GM18951 (cell line): ENCODE results near the gene ARMC2.

Experiments used
- POLR2A ChIP-seq: IDR thresholded peaks from 4 replicates; pipeline ENCODE4 v1.6.1; 2011; ENCODE audit warnings: mild to moderate bottlenecking; ENCODE audit not compliant: insufficient read length, insufficient read depth; ENCODE audit errors: extremely low read depth
- in situ Hi-C: fragments of 300-500 bp; cut with MboI; formaldehyde crosslinking; loops from one replicate; pipeline ENCODE4 v1.12.0; 2022; ENCODE audit warnings: low sequenced_read_pairs, mixed read lengths, inconsistent platforms; ENCODE audit not compliant: unreplicated experiment

ARMC2 gene

DNA sequence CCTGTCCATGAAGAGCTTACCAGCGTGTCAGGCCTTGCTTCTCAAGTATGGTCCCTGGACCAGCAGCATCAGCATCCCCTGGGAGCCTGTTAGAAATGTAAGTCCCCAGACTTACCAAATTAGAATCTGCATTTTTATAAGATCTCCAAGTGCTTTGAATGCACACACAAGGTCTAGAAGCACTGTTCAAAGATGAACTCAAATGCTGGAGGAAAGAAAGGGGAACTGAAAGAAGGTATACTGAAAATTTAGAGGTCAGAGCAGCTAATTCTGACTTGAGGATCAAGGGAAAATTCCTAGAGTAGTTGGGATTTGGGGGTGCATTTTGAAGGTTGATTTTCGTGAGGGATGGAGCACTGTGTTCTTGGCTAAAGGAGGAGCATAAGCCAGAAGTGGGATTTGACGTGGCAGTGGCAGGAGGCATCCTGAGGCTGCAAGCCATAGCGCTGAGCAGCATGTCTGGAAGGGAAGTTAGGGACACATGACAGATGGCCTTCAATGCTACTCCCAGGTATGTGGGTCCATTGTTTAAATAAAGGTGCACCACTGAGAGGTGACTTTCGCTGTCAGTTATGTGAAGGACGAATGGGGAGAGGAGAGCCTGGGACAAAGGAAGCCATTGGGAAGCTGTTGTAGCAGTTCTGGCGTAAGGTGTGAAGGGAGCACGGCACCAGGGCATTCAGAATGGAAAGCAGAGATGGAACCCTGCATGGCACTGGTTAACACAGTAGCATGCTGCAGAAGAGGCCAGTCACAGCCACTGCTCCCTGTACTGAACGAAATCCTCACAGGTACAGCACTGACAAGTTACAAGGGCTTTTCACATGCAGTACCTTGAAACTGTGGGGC is 36.2 kb downstream of the ARMC2 start:
- TF ChIP-seq POLR2A: no peak
- in situ Hi-C loops: no loop called here

DNA sequence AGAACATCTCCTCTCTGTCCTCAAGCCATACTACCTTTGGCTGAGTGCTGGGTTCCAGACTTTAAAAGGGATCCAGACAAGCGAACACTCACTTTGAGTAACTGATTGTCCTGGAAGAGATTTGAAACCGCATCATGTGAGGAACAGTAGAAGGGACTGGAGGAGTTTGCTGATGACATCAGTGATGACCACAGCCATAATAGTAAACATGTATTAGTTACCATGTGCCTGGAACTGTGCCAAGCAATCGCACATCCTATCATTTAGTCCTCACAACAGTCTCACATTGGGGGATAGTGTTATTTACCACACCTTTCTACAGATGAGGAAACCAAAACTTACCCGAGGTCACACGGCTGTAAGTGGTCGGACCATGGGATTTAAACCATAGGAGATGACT is 39.8 kb downstream of the ARMC2 start:
- no peak for TF ChIP-seq POLR2A
- in situ Hi-C loops: no loop called here

DNA sequence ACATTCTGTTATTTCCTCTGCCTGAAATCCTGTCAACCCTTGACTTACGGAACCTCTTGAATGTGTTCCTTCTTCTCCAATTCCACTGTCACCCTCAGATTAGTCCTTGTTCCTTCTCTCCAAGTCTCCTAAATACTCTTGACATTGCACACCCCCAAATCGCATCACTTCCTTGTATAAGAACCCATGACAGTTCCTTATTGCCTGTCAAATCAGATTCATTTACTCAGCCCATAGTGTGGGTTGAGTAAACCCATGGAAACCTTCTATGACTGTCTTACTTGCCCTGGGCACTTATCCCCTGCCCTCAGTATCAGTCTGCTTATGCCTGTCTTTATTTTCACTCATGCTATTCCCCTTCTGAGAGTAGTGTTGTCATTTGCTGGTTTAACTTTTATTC is 40.5 kb downstream of the ARMC2 start:
- TF ChIP-seq POLR2A: no peak
- in situ Hi-C loops: no loop called here

DNA sequence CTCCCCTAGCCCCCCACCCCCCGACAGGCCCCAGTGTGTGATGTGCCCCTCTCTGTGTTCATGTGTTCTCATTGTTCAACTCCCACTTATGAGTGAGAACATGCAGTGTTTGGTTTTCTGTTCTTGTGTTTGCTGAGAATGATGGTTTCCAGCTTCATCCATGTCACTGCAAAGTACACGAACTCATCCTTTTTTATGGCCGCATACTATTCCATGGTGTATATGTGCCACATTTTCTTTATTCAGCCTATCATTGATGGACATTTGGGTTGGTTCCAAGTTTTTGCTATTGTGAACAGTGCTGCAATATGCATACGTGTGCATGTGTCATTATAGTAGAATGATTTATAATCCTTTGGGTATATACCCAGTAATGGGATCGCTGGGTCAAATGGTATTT is 42.7 kb downstream of the ARMC2 start:
- in situ Hi-C loops: loop anchor here (10.0 kb wide), 1 partner anchor 346 kb away; no protein-coding TSS in a partner anchor

DNA sequence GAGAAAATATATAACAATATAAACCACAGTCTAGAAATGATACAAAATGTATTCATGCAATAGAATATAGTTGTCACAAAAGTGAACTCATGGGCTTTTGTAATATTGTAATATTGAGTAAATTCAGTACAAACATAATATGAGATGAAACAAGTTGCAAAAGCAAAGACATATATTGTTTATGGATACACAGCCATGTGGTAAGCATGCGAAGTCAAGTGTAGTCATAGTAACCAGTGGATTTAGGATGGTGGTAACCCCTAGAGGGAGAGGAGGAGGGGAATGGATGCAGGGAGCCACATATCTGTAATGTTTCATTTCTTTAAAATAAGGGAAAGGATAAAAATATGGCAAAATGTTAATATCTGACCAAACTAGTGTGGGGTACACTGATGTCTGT is 47.3 kb downstream of the ARMC2 start:
- in situ Hi-C loops: loop anchor here (10.0 kb wide), 1 partner anchor 351 kb away; no protein-coding TSS in a partner anchor
- TF ChIP-seq POLR2A: no peak

DNA sequence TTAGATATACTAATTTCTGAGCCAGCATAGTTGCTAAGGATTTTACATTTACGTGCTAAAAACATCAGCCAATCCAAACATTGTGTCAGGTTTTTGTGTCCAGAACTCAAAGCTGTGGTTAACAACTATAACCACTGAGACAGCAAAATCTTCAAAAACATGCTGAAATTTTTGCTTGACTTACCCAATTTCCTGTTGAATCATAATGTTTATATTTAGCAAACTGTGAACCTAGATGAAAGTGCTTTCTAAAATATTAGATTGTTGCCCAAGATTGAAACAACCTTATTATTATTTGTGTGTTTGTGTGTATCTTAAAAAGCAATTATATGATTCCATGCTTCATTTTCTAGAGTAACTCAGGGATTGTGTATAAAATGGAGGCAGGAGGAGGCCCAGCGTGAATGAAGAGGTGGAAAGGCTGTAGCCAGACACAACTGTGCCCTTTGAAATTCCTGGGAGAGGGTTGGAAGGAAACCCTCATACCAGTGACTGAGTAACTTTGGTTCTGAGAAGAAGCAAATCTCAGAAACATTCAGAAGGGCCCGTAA is 48.0 kb downstream of the ARMC2 start:
- in situ Hi-C loops: loop anchor here (10.0 kb wide), 1 partner anchor 351 kb away; no protein-coding TSS in a partner anchor
- TF ChIP-seq POLR2A: no peak

DNA sequence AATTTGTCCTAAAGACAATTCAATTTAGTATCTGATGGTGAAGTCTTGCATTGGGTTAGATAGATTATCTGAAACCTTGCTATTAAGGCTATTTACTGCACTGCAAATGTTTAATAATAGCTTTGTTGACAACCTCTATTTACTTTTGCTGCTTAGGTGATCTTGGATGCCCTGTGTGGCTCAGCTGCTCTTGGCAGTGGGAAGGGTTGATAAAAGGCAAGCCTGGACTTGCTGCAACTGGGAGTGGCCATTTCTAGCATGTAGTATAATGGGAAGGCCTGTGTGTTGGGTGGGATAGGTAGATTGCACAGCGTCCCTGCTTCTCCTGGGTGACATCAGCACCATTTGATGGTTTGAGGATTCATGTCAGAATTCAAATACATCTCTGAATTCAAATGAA is 49.1 kb downstream of the ARMC2 start:
- in situ Hi-C loops: loop anchor here (10.0 kb wide), 1 partner anchor 353 kb away; no protein-coding TSS in a partner anchor
- no peak for TF ChIP-seq POLR2A

DNA sequence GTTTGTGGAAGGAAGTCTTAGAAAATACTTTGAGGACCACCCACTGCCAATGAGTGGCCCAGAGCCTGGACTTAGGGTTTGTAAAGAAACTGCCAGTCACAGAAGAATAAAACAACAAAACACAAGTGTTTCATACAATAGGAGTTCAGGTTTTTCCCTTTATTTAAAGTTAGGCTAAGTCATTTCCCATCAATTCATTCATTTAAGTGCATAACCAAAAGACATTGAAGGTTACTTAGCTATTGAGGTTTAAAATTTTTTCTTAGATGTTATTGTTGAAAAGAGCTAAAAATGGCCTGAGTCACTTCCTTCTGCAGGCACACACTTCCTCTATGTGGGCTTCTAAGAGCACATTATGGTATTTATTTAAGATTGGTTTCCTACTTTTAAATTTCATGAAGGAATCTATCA is 54.2 kb downstream of the ARMC2 start:
- TF ChIP-seq POLR2A: no peak
- in situ Hi-C loops: no loop called here

DNA sequence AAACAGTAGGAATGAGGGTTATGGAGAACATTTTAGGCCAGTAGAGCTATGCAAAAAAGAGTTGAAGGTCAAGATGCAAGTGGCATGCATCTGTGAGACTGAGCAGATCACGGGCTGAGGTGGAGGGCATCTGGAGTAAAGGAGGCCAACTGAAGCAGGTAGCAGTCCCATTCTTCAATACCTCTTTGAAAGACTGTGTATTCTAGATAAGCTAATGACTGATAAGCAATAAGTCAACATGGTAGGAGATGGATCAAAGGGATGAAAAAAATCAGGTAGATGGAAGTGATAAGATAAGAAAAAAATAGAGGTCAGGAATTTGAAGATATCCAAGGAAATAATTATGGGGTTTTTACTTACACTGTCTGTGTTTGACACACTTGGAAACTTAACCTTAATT is 55.6 kb downstream of the ARMC2 start:
- in situ Hi-C loops: no loop called here
- TF ChIP-seq POLR2A: no peak

DNA sequence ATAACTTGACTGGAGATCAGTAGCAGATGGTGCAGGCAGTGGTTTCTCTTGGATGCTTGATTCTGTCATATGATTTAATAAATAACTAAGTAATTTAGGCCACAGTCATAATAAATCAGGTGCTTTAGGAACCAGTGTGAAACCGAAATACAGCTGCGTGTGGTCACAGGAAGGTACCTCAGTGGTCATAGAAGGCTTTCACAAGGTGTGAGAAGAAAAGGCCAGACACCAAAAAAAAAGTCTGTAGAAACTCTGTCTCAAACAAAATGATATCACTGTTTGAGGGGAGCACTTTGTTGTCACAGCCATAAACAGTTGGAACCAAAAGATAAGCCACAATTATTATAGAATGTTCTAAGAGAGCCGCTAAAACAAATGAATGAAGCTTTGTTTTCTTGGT is 56.5 kb downstream of the ARMC2 start:
- no peak for TF ChIP-seq POLR2A
- in situ Hi-C loops: no loop called here

DNA sequence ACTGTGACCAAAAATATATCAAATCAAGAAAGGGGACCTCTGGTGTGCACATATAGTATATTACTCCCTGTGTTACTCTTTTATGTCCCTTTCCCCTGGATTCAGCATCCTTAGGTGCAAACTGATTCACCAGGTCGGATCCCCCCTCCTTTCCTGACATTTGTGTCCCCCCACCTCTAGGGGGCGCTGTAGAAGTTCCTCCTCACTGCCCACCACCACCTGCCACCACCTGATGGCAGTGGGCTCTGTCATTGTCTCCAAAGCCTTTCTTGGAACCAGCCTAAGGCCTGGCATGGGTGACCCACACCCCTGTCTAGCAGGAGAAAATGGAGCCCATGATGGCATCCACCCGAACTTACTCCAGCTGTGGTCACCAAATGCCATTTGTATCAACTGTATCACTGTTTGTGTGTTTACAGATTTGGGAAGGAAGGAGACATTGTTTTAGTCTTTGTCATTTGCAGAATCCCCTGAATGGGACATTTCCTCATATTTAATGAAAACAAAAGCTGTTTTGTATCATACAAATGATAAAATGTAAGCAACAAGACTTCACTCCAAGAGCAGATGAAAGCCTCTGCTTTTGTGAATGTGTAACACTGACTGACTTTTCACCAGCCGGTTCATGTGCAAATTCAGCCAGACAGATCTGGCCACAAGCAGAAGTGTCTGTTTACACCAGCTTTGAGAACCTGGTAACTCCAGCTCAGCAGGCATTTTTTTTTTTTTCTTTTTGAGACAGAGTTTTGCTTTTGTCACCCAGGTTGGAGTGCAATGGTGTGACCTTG is 66.2 kb downstream of the ARMC2 start:
- TF ChIP-seq POLR2A: no peak
- in situ Hi-C loops: no loop called here

DNA sequence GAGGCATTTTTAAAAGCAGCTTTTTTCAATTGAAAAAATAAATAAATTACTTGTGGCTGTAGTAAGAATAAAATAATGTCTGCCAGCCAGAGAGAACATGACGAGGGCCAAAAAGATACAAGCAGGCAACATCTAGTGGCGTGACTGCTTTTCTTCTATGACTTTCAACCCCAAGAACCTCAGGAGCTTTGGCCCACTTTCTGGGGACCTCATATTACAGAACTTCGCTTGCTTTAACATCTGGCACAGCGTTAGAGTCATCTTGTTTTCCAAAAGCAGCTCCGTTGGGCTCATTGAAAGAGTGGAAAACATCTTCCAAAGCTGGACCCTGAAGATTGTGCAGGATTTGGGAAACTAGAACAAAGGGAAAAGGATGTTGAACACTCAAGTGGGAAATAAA is 67.0 kb downstream of the ARMC2 start:
- no peak for TF ChIP-seq POLR2A
- in situ Hi-C loops: no loop called here

DNA sequence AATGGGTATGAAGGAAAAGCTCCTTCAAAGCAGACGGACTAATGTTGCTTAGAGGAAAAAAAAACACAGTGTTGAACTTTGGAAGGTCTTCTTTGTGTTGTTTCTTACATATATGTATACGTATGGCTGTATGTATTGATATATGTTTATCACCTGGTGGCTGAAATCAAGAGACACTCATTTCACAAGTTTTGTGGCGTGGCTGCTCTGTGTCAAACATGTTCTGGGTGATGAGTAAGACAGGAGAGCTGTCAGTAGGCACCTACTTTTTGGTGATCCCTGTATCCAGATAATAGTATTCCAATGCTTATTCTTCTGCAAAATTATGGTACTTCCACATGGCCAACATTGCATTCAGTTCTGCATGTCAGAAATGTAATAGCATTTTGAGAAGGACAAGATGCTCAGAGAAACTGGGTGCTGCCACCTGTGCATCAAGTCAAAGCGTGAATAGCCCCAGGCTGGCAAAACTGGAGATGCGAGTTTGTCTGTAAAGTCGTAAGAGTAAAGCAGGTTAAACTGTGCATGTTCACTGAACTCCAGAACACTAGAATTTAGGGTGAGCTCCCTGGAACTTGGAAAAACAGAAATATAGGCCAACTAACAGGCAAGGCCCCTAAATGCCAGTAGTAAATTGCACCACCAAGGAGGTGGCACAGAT is 67.9 kb downstream of the ARMC2 start:
- in situ Hi-C loops: no loop called here
- no peak for TF ChIP-seq POLR2A
